ENCODE measurements around the gene ZNF148. TPM values are rescaled to one million over a fixed set of nuclear protein-coding genes. Genes with fewer than 3 reads are reported as not detected.

ZNF148 gene
- total and polyA plus RNA-seq, 2 of the 4 experiments (the other 2 are of a cell fraction): 9.4 to 65.2 TPM

DNA sequence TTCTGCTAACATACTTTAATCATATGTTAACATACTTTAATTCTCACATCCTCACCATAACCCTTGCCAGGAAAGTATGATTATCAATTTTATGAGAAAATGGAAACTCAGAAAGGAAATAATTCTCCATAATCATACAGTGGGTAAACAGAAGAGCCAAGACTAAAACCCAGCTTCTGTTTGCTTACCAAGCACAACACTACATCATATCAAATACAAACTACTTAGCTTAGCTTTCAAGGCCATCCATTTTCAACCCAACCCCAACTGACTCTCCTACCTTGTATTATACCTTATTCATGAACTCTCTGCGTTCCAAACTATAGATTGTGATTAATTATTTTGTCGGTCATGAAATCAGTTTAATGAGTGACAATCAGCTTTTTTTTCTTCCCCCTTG, 9.0 kb downstream of the ZNF148 start:
- no TSS peak for BruUV-seq (replicated peaks)
- no peak overlapping the region for H2AK9ac ChIP-seq (replicated peaks; ENCODE audit: low read depth, low read length, poor library complexity)
- peaks cover 5 to 78% of the 10 kb centered on the region in 2 experiments; a peak in 3 of 4 replicates for H3K79me1 ChIP-seq (ENCODE audit: low read depth in 1 of 2, low read length in 2 of 2)
- no peak overlapping the region for H3K23ac ChIP-seq (ENCODE audit: low read depth, low read length)
- H2BK5ac ChIP-seq (ENCODE audit: low read depth, low read length, poor library complexity, severe bottlenecking): no peak overlapping the region
- no peak for TF ChIP-seq CTCF (conservative IDR thresholded peaks at IDR 0.05; ENCODE audit: low read depth, low read length)
- no peak for TF ChIP-seq MXI1 (IDR thresholded peaks at IDR 0.05; ENCODE audit: borderline replicate concordance, low read depth, low read length)
- TF ChIP-seq SMC3 (IDR thresholded peaks at IDR 0.05; ENCODE audit: low read depth, low read length): no peak
- no peak for TF ChIP-seq BHLHE40 (IDR thresholded peaks at IDR 0.05; ENCODE audit: low read depth, low read length)
- TF ChIP-seq, protein P1, sequence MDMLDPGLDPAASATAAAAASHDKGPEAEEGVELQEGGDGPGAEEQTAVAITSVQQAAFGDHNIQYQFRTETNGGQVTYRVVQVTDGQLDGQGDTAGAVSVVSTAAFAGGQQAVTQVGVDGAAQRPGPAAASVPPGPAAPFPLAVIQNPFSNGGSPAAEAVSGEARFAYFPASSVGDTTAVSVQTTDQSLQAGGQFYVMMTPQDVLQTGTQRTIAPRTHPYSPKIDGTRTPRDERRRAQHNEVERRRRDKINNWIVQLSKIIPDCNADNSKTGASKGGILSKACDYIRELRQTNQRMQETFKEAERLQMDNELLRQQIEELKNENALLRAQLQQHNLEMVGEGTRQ (IDR thresholded peaks at IDR 0.05; ENCODE audit: low read depth, low read length): no peak
- no peak for TF ChIP-seq MAFK (IDR thresholded peaks at IDR 0.05; ENCODE audit: low read depth, low read length)
- no peak for TF ChIP-seq RCOR1 (IDR thresholded peaks at IDR 0.05; ENCODE audit: insufficient replicate concordance, low read length)
- TF ChIP-seq POLR2A (IDR thresholded peaks at IDR 0.05; ENCODE audit: low read depth, low read length): no peak
- no peak for TF ChIP-seq CHD1 (IDR thresholded peaks at IDR 0.05; ENCODE audit: low read depth, low read length)
- TF ChIP-seq RFX5 (IDR thresholded peaks at IDR 0.05; ENCODE audit: low read depth, low read length): no peak
- TF ChIP-seq CEBPB (IDR thresholded peaks at IDR 0.05; ENCODE audit: low read depth, low read length): no peak
- no peak for TF ChIP-seq MAZ (IDR thresholded peaks at IDR 0.05; ENCODE audit: borderline replicate concordance, low read depth, low read length)
- no peak for TF ChIP-seq RAD21 (IDR thresholded peaks at IDR 0.05; ENCODE audit: low read length)
- TF ChIP-seq ELK1 (IDR thresholded peaks at IDR 0.05; ENCODE audit: borderline replicate concordance, low read depth, low read length): no peak
- no peak for TF ChIP-seq NFE2L2 (IDR thresholded peaks at IDR 0.05; ENCODE audit: low read depth, low read length)
- TF ChIP-seq FOS (IDR thresholded peaks at IDR 0.05; ENCODE audit: low read depth, low read length): no peak
- no peaks in the 10 kb centered on the region for H3K9me3 ChIP-seq (ENCODE audit: control insufficient read depth, insufficient read depth, low read length)
- H2BK20ac ChIP-seq (ENCODE audit: low read depth, low read length): no peak overlapping the region
- no peak overlapping the region for H3K4me2 ChIP-seq (ENCODE audit: low read depth, low read length)
- H3K9me1 ChIP-seq (ENCODE audit: insufficient read depth, low read length): 0 out of 2 replicates have a peak, but pooled peaks cover 3% of the 10 kb centered on the region
- H3K4me3 ChIP-seq (ENCODE audit: insufficient read depth, low read depth, low read length): no peak overlapping the region
- H4K91ac ChIP-seq (ENCODE audit: insufficient read depth, low read depth, low read length): no peak overlapping the region
- no peak overlapping the region for H3K4ac ChIP-seq (ENCODE audit: low read depth, low read length)
- H3K4me1 ChIP-seq (ENCODE audit: control insufficient read depth, insufficient read depth, low read length): peaks cover 4% of the 10 kb centered on the region; the same call in 1 of the 2 replicates
- intact Hi-C loops (cut with micrococcal nuclease): no loop called here
- peaks cover 2% of the 10 kb centered on the region; the same call in 1 of the 2 replicates for H3K36me3 ChIP-seq (ENCODE audit: control insufficient read depth, insufficient read depth, low read length)
- H3K27ac ChIP-seq (ENCODE audit: insufficient read depth, low read length): no peak overlapping the region
- ChIA-PET POLR2A (ENCODE audit: unreplicated experiment) (no interaction called here), CTCF (interaction anchor here (0.5 to 1.3 kb wide), 2 partner anchors 12 to 37 kb away, joined by 3 read pairs; no protein-coding TSS in a partner anchor)
- WGBS, 2 experiments (ENCODE audit: extremely low coverage in 2 of 2, insufficient read length in 1 of 2): no CpG with 5 or more reads among the region's 2 CpGs
- H4K5ac ChIP-seq (ENCODE audit: low read depth, low read length): no peak overlapping the region
- no peak overlapping the region for H2BK120ac ChIP-seq (ENCODE audit: low read depth, low read length)
- no peak overlapping the region for H2BK15ac ChIP-seq (ENCODE audit: low read depth, low read length)
- no peak overlapping the region for H3K56ac ChIP-seq (ENCODE audit: extremely low read depth, insufficient read depth, low read length)
- dilution Hi-C loops (cut with HindIII; ENCODE audit: low sequenced_read_pairs, unreplicated experiment): no loop called here
- H3K18ac ChIP-seq (ENCODE audit: low read depth, low read length): no peak overlapping the region
- H3K27me3 ChIP-seq (ENCODE audit: control insufficient read depth, insufficient read depth, low read length): no peaks in the 10 kb centered on the region
- H2AK5ac ChIP-seq (ENCODE audit: low read depth, low read length): no peak overlapping the region
- DNase-seq: no peak
- in situ Hi-C loops (cut with MboI; ENCODE audit: low sequenced_read_pairs): no loop called here
- no peak overlapping the region for H4K8ac ChIP-seq (ENCODE audit: low read depth in 2 of 2, low read length in 2 of 2)
- H3K14ac ChIP-seq (replicated peaks; ENCODE audit: low read depth, low read length): no peak overlapping the region
- peaks cover 85% of the 10 kb centered on the region for H4K20me1 ChIP-seq (ENCODE audit: insufficient read depth, low read length)
- no peak overlapping the region for H3K9ac ChIP-seq (ENCODE audit: low read depth, low read length)
- no peak for ATAC-seq (ENCODE audit: low read depth)
- H2AFZ ChIP-seq (replicated peaks; ENCODE audit: low read length, poor library complexity): no peak overlapping the region

Measured in IMR-90 (cell line).